GM10248 (cell line): ENCODE results near the gene SDK2.

Experiments used
- CTCF ChIA-PET: fragments of 300-600 bp; sonication (Branson Sonifier 250); formaldehyde crosslinking; extraction: SDS; loops from one replicate; lab custom pipeline; 2021; ENCODE audit warnings: antibody characterized with exemption; lab: Yijun Ruan, JAX
- POLR2A ChIA-PET: fragments of 350-650 bp; sonication (Branson Sonifier 250); formaldehyde crosslinking; extraction: SDS; loops from one replicate; lab custom pipeline; 2020; ENCODE audit warnings: antibody characterized with exemption; lab: Yijun Ruan, JAX
- DNase-seq: peaks from one replicate; pipeline ENCODE4 v3.0.0; 2012; ENCODE audit errors: extremely low spot score
- CTCF ChIP-seq: IDR thresholded peaks from 2 replicates; pipeline ENCODE4 v1.5.1; 2012; ENCODE audit warnings: mild to moderate bottlenecking, low read depth; ENCODE audit errors: extremely low read depth, missing control alignments, control extremely low read depth

The SDK2 gene

GRCh38 chr17:73643001-73643851 lies 1.0 kb downstream of the SDK2 start:
- DNase-seq, result no peak
- ChIA-PET POLR2A (no interaction called here), CTCF (no interaction called here)
- peak; percentile 25 for TF ChIP-seq CTCF

GRCh38 chr17:73642659-73643000 lies 1.6 kb downstream of the SDK2 start:
- POLR2A ChIA-PET, result no interaction called here
- CTCF ChIA-PET, result no interaction called here
- TF ChIP-seq CTCF, result no peak
- DNase-seq, result no peak

- no peak for DNase-seq
- no peak for TF ChIP-seq CTCF
- CTCF ChIA-PET, result no interaction called here
- POLR2A ChIA-PET, result no interaction called here
Measured at GRCh38 chr17:73641826-73642600, 2.2 kb downstream of the SDK2 start.

- DNase-seq, result no peak
- TF ChIP-seq CTCF, result no peak
- ChIA-PET POLR2A (no interaction called here), CTCF (no interaction called here)
Measured at GRCh38 chr17:73640691-73641090, 3.6 kb downstream of the SDK2 start.

- ChIA-PET CTCF (no interaction called here), POLR2A (no interaction called here)
Measured at GRCh38 chr17:73639932-73640331, 4.3 kb downstream of the SDK2 start.

GRCh38 chr17:73639322-73639721 lies 4.9 kb downstream of the SDK2 start:
- peak; percentile 13 for DNase-seq
- no peak for TF ChIP-seq CTCF
- CTCF ChIA-PET, result no interaction called here
- POLR2A ChIA-PET, result no interaction called here

More at GRCh38 chr17:73639932-73640331, 4.3 kb downstream of the SDK2 start:
- no peak for DNase-seq
- no peak for TF ChIP-seq CTCF
